Liver (tissue), 3 donors: ENCODE results near the gene PLEKHO2.

ENCODE experiments used
- CTCF ChIP-seq: fragments of 150-350 bp; IDR thresholded peaks from 2 replicates; pipeline ENCODE4 v1.5.1; 2017; ENCODE audit warnings: improper control_type of control experiment, low read depth, low read length; ENCODE audit not compliant: missing input control
- HNF4A ChIP-seq, 2 donors: conservative IDR thresholded peaks; 2 replicates each; pipeline ENCODE4 v1.6.1; 2016; ENCODE audit warnings: antibody characterized with exemption in 2 of 2, mild to moderate bottlenecking in 2 of 2
- HNF4G ChIP-seq: IDR thresholded peaks from 2 replicates; pipeline ENCODE4 v1.6.1; 2016; ENCODE audit warnings: antibody characterized with exemption
- JUND ChIP-seq, 2 donors: IDR thresholded peaks; 2 replicates each; pipeline ENCODE4 v1.6.1; 2016; ENCODE audit warnings: antibody characterized with exemption in 2 of 2
- MAX ChIP-seq: IDR thresholded peaks from 2 replicates; pipeline ENCODE4 v1.6.1; 2016; ENCODE audit warnings: antibody characterized with exemption
- RAD21 ChIP-seq, 2 donors: IDR thresholded peaks; 2 replicates each; pipeline ENCODE4 v1.6.1; 2016; ENCODE audit warnings: antibody characterized with exemption in 2 of 2, mild to moderate bottlenecking in 2 of 2
- SP1 ChIP-seq: IDR thresholded peaks from 2 replicates; pipeline ENCODE4 v1.6.1; 2018; ENCODE audit warnings: antibody characterized with exemption, mild to moderate bottlenecking
- TAF1 ChIP-seq: conservative IDR thresholded peaks from 2 replicates; pipeline ENCODE4 v1.6.1; 2016; ENCODE audit warnings: antibody characterized with exemption, mild to moderate bottlenecking
- TF ChIP-seq, protein P1 (sequence below): IDR thresholded peaks from 2 replicates; pipeline ENCODE4 v1.6.1; 2016; ENCODE audit warnings: antibody characterized with exemption, mild to moderate bottlenecking
- donor health status: healthy.
- donor health status: healthy.

DNA sequence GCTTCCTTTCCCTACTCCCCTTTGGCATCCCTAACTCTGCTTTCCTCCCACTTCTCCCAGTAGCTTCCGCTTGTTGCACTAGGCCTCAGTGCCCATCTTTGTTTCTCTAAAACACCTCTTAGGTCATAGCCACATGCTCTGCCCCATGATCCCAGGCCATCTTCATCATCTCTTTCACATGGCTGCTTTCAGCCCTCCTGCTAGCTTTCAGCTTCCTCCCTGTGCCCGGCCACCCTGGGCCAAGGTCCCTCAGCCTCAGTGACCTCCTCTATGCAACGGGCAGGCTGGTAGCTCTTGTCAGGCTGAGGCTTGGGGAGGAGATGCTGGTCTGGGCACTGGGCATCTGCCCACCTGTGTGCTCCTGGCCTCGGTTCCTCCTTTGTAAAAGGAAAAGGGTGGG lies 2.3 kb downstream of the PLEKHO2 start:
- TF ChIP-seq CTCF (no peak), MAX (no peak), HNF4A (conservative IDR thresholded peaks at IDR 0.05) (no peak), JUND (IDR thresholded peaks at IDR 0.05) (no peak), TAF1 (no peak), RAD21 (IDR thresholded peaks at IDR 0.05) (no peak), HNF4G (no peak), SP1 (no peak)
- TF ChIP-seq, protein P1, sequence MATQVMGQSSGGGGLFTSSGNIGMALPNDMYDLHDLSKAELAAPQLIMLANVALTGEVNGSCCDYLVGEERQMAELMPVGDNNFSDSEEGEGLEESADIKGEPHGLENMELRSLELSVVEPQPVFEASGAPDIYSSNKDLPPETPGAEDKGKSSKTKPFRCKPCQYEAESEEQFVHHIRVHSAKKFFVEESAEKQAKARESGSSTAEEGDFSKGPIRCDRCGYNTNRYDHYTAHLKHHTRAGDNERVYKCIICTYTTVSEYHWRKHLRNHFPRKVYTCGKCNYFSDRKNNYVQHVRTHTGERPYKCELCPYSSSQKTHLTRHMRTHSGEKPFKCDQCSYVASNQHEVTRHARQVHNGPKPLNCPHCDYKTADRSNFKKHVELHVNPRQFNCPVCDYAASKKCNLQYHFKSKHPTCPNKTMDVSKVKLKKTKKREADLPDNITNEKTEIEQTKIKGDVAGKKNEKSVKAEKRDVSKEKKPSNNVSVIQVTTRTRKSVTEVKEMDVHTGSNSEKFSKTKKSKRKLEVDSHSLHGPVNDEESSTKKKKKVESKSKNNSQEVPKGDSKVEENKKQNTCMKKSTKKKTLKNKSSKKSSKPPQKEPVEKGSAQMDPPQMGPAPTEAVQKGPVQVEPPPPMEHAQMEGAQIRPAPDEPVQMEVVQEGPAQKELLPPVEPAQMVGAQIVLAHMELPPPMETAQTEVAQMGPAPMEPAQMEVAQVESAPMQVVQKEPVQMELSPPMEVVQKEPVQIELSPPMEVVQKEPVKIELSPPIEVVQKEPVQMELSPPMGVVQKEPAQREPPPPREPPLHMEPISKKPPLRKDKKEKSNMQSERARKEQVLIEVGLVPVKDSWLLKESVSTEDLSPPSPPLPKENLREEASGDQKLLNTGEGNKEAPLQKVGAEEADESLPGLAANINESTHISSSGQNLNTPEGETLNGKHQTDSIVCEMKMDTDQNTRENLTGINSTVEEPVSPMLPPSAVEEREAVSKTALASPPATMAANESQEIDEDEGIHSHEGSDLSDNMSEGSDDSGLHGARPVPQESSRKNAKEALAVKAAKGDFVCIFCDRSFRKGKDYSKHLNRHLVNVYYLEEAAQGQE: no peak
